BE2C (cell line): Measurements from ENCODE around the gene C8B.

ENCODE experiments used
- DNase-seq: peaks from one replicate; pipeline ENCODE4 v3.0.0-alpha.2; 2020
- H3K27me3 ChIP-seq: fragments of 250-450 bp; sonication (Bioruptor Pico); 2 replicates; pipeline ENCODE4 v1.5.1; 2020; ENCODE audit warnings: mild to moderate bottlenecking
- H3K36me3 ChIP-seq: fragments of 250-450 bp; sonication (Bioruptor Pico); 2 replicates; pipeline ENCODE4 v1.5.1; 2020; ENCODE audit warnings: mild to moderate bottlenecking
- H3K4me1 ChIP-seq: fragments of 250-450 bp; sonication (Bioruptor Pico); 2 replicates; pipeline ENCODE4 v1.5.1; 2020
- H3K4me3 ChIP-seq: 2 replicates; pipeline ENCODE4 v1.5.1; 2011; ENCODE audit warnings: low read depth, low read length
- H3K9me3 ChIP-seq: fragments of 250-450 bp; sonication (Bioruptor Pico); 2 replicates; pipeline ENCODE4 v1.5.1; 2020
- TF ChIP-seq, protein P1 (sequence below): IDR thresholded peaks from 2 replicates; pipeline ENCODE4 v1.5.1; 2012; ENCODE audit warnings: mild to moderate bottlenecking, low read depth, low read length

Gene C8B

DNA sequence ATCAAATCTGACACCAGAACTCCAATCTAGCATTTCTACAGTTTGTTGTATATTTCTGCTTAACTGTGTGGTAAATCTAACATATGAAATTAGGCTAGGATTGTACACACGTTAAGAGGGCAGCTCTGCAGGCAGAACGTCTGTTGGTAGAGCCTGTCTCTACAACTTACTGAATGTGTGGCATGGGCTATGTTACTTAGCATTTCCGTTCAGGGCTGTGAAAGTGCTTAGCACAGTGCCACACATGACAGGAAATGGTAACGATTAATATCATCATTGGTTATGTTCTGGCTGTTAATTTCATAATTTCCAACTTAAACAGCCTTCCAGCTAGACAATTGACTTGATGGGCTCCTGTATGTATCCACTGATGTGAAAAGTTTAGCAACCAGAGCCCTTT, 9.6 kb upstream of the C8B start:
- Histone ChIP-seq H3K4me1 (no peaks in the 10 kb centered on the region), H3K27me3 (no peaks in the 10 kb centered on the region), H3K36me3 (no peaks in the 10 kb centered on the region), H3K4me3 (no peak overlapping the region), H3K9me3 (no peaks in the 10 kb centered on the region)
- TF ChIP-seq, protein P1, sequence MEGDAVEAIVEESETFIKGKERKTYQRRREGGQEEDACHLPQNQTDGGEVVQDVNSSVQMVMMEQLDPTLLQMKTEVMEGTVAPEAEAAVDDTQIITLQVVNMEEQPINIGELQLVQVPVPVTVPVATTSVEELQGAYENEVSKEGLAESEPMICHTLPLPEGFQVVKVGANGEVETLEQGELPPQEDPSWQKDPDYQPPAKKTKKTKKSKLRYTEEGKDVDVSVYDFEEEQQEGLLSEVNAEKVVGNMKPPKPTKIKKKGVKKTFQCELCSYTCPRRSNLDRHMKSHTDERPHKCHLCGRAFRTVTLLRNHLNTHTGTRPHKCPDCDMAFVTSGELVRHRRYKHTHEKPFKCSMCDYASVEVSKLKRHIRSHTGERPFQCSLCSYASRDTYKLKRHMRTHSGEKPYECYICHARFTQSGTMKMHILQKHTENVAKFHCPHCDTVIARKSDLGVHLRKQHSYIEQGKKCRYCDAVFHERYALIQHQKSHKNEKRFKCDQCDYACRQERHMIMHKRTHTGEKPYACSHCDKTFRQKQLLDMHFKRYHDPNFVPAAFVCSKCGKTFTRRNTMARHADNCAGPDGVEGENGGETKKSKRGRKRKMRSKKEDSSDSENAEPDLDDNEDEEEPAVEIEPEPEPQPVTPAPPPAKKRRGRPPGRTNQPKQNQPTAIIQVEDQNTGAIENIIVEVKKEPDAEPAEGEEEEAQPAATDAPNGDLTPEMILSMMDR = no peak
- no peak for DNase-seq

DNA sequence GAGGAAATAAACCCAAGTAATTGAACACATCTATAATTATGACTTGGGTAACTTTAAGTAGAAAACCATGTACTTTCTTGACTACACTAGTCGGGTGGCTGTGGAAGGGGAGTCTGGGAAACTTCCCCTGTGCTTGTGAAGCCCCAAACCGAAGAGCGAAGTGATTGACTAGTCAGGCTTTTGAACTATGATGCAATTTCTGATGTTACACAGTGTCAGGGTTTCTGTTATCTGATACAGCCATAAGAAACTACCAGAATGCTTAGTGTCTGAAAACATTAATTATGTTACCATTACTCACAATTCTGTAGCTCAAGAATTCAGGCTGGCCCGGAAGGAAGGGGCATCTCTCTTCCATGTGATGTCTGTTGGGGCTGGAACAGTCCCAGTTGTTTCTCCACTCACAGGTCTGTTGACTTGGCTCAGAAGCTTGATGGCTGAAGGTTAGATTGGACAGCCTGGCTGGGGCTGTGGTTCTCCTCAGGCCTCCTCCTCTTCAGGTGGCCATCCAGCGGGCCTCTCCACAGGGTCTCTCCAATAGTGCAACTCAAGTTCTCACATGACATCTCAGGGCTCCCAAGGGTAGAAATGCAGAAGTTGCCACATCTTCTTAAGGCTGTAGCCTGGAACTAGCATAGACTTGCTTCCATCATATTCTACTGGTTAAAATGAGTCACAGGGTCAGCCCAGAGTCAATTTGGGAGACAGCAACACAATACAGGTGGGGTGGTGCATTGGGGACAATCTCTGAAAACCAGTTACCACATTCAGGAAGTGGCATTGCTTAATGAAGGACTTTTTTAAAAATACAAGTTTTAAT, 8.3 kb upstream of the C8B start:
- H3K36me3 ChIP-seq = no peaks in the 10 kb centered on the region
- H3K4me1 ChIP-seq = no peaks in the 10 kb centered on the region
- TF ChIP-seq, protein P1 = no peak
- DNase-seq = no peak
- no peaks in the 10 kb centered on the region for H3K9me3 ChIP-seq
- no peaks in the 10 kb centered on the region for H3K27me3 ChIP-seq
- no peak overlapping the region for H3K4me3 ChIP-seq

- no peak for DNase-seq
- Histone ChIP-seq H3K4me1 (no peaks in the 10 kb centered on the region), H3K27me3 (no peaks in the 10 kb centered on the region), H3K36me3 (no peaks in the 10 kb centered on the region), H3K9me3 (no peaks in the 10 kb centered on the region), H3K4me3 (no peak overlapping the region)
- TF ChIP-seq, protein P1 = no peak
Measured at GRCh38 chr1:56972976-56973375, 7.2 kb upstream of the C8B start.

GRCh38 chr1:56970280-56970679, 4.5 kb upstream of the C8B start:
- Histone ChIP-seq H3K4me1 (no peaks in the 10 kb centered on the region), H3K4me3 (no peak overlapping the region), H3K27me3 (no peaks in the 10 kb centered on the region), H3K36me3 (no peaks in the 10 kb centered on the region), H3K9me3 (no peaks in the 10 kb centered on the region)
- no peak for DNase-seq
- TF ChIP-seq, protein P1 = no peak

DNA sequence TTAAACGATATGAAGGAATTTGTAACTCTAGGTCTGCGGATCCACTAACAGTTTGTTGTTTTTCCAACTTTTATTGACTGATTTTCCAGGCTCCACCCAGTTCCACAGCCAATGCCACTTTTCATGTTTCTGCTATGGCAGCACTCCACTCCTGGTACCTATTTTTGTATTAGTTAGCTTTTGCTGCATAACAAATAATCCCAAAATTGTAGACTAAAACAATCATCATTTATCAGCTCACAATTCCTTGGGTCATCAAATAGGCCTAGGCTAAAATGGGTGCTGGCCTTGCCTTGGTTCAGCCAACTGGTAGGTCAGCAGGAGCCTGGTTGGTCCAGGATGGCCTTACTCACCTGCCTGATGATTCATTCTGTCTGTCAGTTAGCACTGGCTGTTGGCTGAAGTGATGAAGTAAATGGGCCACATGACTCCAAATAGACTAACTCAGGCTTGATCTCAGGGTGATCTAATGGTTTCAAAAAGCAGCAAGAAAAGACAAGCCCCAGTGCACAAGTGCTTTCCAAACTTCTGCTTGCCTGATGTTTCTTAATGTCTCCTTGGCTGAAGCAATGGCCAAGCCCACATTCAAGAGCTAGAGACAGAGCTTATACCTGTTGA, 3.2 kb upstream of the C8B start:
- DNase-seq = no peak
- Histone ChIP-seq H3K4me1 (no peaks in the 10 kb centered on the region), H3K4me3 (no peak overlapping the region), H3K9me3 (no peaks in the 10 kb centered on the region), H3K36me3 (no peaks in the 10 kb centered on the region), H3K27me3 (no peaks in the 10 kb centered on the region)
- TF ChIP-seq, protein P1 = no peak
